GM23338 (cell line): ENCODE measurements around the gene UNC93B1. TPM values are rescaled to one million over a fixed set of nuclear protein-coding genes. Genes with fewer than 3 reads are reported as not detected.

Experiments used
- ATAC-seq: fragments of 200-7000 bp; cut with Tn5 transposase; 3 replicates; pipeline ENCODE4 v1.9.1; 2020
- DNase-seq: peaks from one replicate; pipeline ENCODE4 v3.0.0-alpha.2; 2015; ENCODE audit warnings: low spot score
- H2AFZ ChIP-seq: fragments of 200-600 bp; sonication (generic); 2 replicates; pipeline ENCODE4 v1.8.0; 2016; ENCODE audit warnings: antibody characterized with exemption, mild to moderate bottlenecking, moderate library complexity
- H3F3A ChIP-seq: fragments of 200-600 bp; sonication (generic); replicated peaks from 2 replicates; pipeline ENCODE4 v1.8.0; 2017; ENCODE audit warnings: antibody characterized with exemption, mixed run types, low read depth
- H3K27ac ChIP-seq: fragments of 200-600 bp; sonication (generic); 2 replicates; pipeline ENCODE4 v1.6.1; 2016; ENCODE audit warnings: low read depth
- H3K27me3 ChIP-seq: fragments of 200-600 bp; sonication (generic); 2 replicates; pipeline ENCODE4 v1.8.0; 2016; ENCODE audit warnings: mild to moderate bottlenecking, mixed run types, moderate library complexity; ENCODE audit not compliant: insufficient read depth
- H3K36me3 ChIP-seq: fragments of 200-600 bp; sonication (generic); 2 replicates; pipeline ENCODE4 v1.8.0; 2016; ENCODE audit warnings: mild to moderate bottlenecking; ENCODE audit not compliant: insufficient read depth
- H3K4me1 ChIP-seq: fragments of 200-600 bp; sonication (generic); 2 replicates; pipeline ENCODE4 v1.8.0; 2016; ENCODE audit warnings: mild to moderate bottlenecking, moderate library complexity; ENCODE audit not compliant: insufficient read depth
- H3K4me2 ChIP-seq: fragments of 200-600 bp; sonication (generic); 2 replicates; pipeline ENCODE4 v1.7.1; 2017; ENCODE audit warnings: mixed run types
- H3K4me3 ChIP-seq: fragments of 200-600 bp; sonication (generic); 2 replicates; pipeline ENCODE4 v1.6.1; 2016; ENCODE audit warnings: mixed run types
- H3K79me2 ChIP-seq: fragments of 200-600 bp; sonication (generic); replicated peaks from 2 replicates; pipeline ENCODE4 v1.8.0; 2017; ENCODE audit warnings: mild to moderate bottlenecking; ENCODE audit not compliant: insufficient read depth
- H3K9me2 ChIP-seq: fragments of 200-600 bp; sonication (generic); 2 replicates; pipeline ENCODE4 v1.8.0; 2017; ENCODE audit not compliant: insufficient read depth
- H4K20me1 ChIP-seq: fragments of 200-600 bp; sonication (generic); replicated peaks from 2 replicates; pipeline ENCODE4 v1.8.0; 2017; ENCODE audit warnings: mild to moderate bottlenecking; ENCODE audit not compliant: insufficient read depth
- H3K27ac Mint-ChIP-seq: 2 replicates; pipeline ENCODE4 v1.8.0; 2020; ENCODE audit warnings: inconsistent platforms, mild to moderate bottlenecking, moderate library complexity, mixed read lengths
- H3K27me3 Mint-ChIP-seq: 3 replicates; pipeline ENCODE4 v1.8.0; 2022; ENCODE audit warnings: low read depth, mild to moderate bottlenecking, moderate library complexity, mixed read lengths, inconsistent platforms; ENCODE audit not compliant: insufficient read depth, poor library complexity
- H3K36me3 Mint-ChIP-seq: 3 replicates; pipeline ENCODE4 v1.8.0; 2021; ENCODE audit warnings: low read depth, mild to moderate bottlenecking, inconsistent platforms, moderate library complexity, mixed read lengths
- H3K4me1 Mint-ChIP-seq: 3 replicates; pipeline ENCODE4 v1.8.0; 2020; ENCODE audit warnings: mild to moderate bottlenecking, inconsistent platforms, mixed read lengths
- H3K4me3 Mint-ChIP-seq: 3 replicates; pipeline ENCODE4 v1.8.0; 2021; ENCODE audit warnings: moderate library complexity, mild to moderate bottlenecking, inconsistent platforms, mixed read lengths
- H3K9me3 Mint-ChIP-seq: 3 replicates; pipeline ENCODE4 v1.8.0; 2020; ENCODE audit warnings: moderate library complexity, mild to moderate bottlenecking, inconsistent platforms, mixed read lengths
- CREB1 ChIP-seq: fragments of 250-450 bp; sonication (Bioruptor Pico); IDR thresholded peaks from 2 replicates; pipeline ENCODE4 v1.5.0; 2020; ENCODE audit warnings: low read depth, mild to moderate bottlenecking, moderate library complexity
- CTCF ChIP-seq, 2 experiments: fragments of 200-600 bp in 1 of 2; sonication (generic) in 1 of 2; conservative IDR thresholded peaks; 2 replicates each; pipeline versions ENCODE4 v1.5.1 to v1.6.1; 2016 to 2017; ENCODE audit warnings: antibody characterized with exemption in 2 of 2, low read depth in 2 of 2, mild to moderate bottlenecking in 2 of 2, moderate library complexity in 1 of 2
- ETS1 ChIP-seq: IDR thresholded peaks from 2 replicates; pipeline ENCODE4 v1.6.1; 2016; ENCODE audit warnings: antibody characterized with exemption
- EZH2 ChIP-seq: fragments of 200-600 bp; sonication (generic); IDR thresholded peaks from one replicate; pipeline ENCODE4 v1.8.0; 2017; ENCODE audit warnings: antibody characterized with exemption, mild to moderate bottlenecking, low read depth; ENCODE audit not compliant: unreplicated experiment
- POLR2AphosphoS5 ChIP-seq: IDR thresholded peaks from 2 replicates; pipeline ENCODE4 v1.6.1; 2016; ENCODE audit warnings: antibody characterized with exemption, low read depth
- STAT1 ChIP-seq: IDR thresholded peaks from one replicate; pipeline ENCODE4 v1.6.1; 2016; ENCODE audit warnings: antibody characterized with exemption; ENCODE audit not compliant: unreplicated experiment
- ZNF114 ChIP-seq: fragments of 250-450 bp; sonication (Bioruptor Pico); IDR thresholded peaks from 2 replicates; pipeline ENCODE4 v1.5.0; 2020; ENCODE audit warnings: mild to moderate bottlenecking, moderate library complexity
- ZNF331 ChIP-seq: fragments of 250-450 bp; sonication (Bioruptor Pico); IDR thresholded peaks from 2 replicates; pipeline ENCODE4 v1.5.0; 2020; ENCODE audit warnings: low read depth, mild to moderate bottlenecking, moderate library complexity
- ZNF462 ChIP-seq: fragments of 250-450 bp; sonication (Bioruptor Pico); IDR thresholded peaks from 2 replicates; pipeline ENCODE4 v1.5.0; 2020; ENCODE audit warnings: mild to moderate bottlenecking, moderate library complexity
- polyA plus RNA-seq: library from polyadenylated mRNA; unstranded; fragments of >200 nt; fragmentation: Nextera tagmentation; extraction: Ambion mirVana; gene quantifications from 2 replicates; pipeline ENCODE4 v1.2.1, GENCODE V29; 2016
- total RNA-seq: library from RNA; depleted of rRNA; stranded (reverse); fragments of >200 nt; shearing (Covaris generic); gene quantifications from 2 replicates; pipeline ENCODE4 v1.2.3, GENCODE V29; 2014

The UNC93B1 gene
- total and polyA plus RNA-seq, 2 experiments from 2014 or later, result 16.2 to 34.4 TPM

- Mint-ChIP-seq H3K27ac (no peak overlapping the region), H3K4me1 (peaks cover 17% of the 10 kb centered on the region), H3K36me3 (no peaks in the 10 kb centered on the region; the same call in 2 of the 3 replicates), H3K4me3 (no peak overlapping the region), H3K9me3 (no peaks in the 10 kb centered on the region), H3K27me3 (peaks cover 7% of the 10 kb centered on the region)
- no peaks in the 10 kb centered on the region for H3K36me3 ChIP-seq
- H3K4me2 ChIP-seq, result no peak overlapping the region
- DNase-seq, result no peak
- peaks cover 4% of the 10 kb centered on the region; the same call in 1 of the 2 replicates for H3K4me1 ChIP-seq
- no peaks in the 10 kb centered on the region for H3K27me3 ChIP-seq
- no peak overlapping the region for H3K27ac ChIP-seq
- TF ChIP-seq POLR2AphosphoS5, result no peak
- TF ChIP-seq ETS1, result no peak
- TF ChIP-seq STAT1, result no peak
- no peak for TF ChIP-seq EZH2
- no peak for TF ChIP-seq ZNF114 (CRISPR knock-in tag)
- no peak for TF ChIP-seq CTCF (conservative IDR thresholded peaks at IDR 0.05; ENCODE audit: low read depth in 2 of 2)
- TF ChIP-seq ZNF462, result no peak
- no peak for TF ChIP-seq CREB1
- TF ChIP-seq ZNF331 (CRISPR knock-in tag), result no peak
- no peaks in the 10 kb centered on the region for H3K9me2 ChIP-seq
- H3K4me3 ChIP-seq, result no peak overlapping the region
- ATAC-seq, result no peak
- H3F3A ChIP-seq, result peaks cover 5% of the 10 kb centered on the region; the same call in 1 of the 2 replicates
- no peaks in the 10 kb centered on the region for H3K79me2 ChIP-seq
- H4K20me1 ChIP-seq, result no peaks in the 10 kb centered on the region
- H2AFZ ChIP-seq, result no peak overlapping the region
Observed at GRCh38 chr11:67998150-67999045, 5.5 kb downstream of the UNC93B1 start.
